NCI-H2171 treated with DMSO at 0.1 percent for 48 hours (cell line): ENCODE data around the gene TMEM53.
"Not testable (repeated sequence)": the region's sequence is repeated elsewhere in the genome, so short reads cannot be mapped to it uniquely, and the experiment has no call there.

Experiments
- DNase-seq: peaks from one replicate; lab custom pipeline; 2025; lab: John Stamatoyannopoulos, UW

Gene TMEM53

GRCh38 chr1:44672961-44673674, 1.2 kb downstream of the TMEM53 start:
- no peak for DNase-seq

- DNase-seq = no peak
These were observed 1.9 kb downstream of the TMEM53 start for GRCh38 chr1:44672254-44672955.

- DNase-seq = no peak
These were observed 3.3 kb downstream of the TMEM53 start for GRCh38 chr1:44670751-44671640.

GRCh38 chr1:44666719-44667118, 7.6 kb downstream of the TMEM53 start:
- DNase-seq = not testable (repeated sequence)

- no peak for DNase-seq
These were observed 9.4 kb downstream of the TMEM53 start for GRCh38 chr1:44664730-44665370.

GRCh38 chr1:44663417-44663816, 10.9 kb downstream of the TMEM53 start:
- no peak for DNase-seq

- DNase-seq = no peak
These were observed 11.6 kb downstream of the TMEM53 start for GRCh38 chr1:44662683-44663030.

GRCh38 chr1:44661781-44662682, 12.2 kb downstream of the TMEM53 start:
- peak; percentile 66 for DNase-seq

GRCh38 chr1:44660176-44660575, 14.1 kb downstream of the TMEM53 start:
- peak; percentile 86 for DNase-seq

GRCh38 chr1:44659566-44659965, 14.7 kb downstream of the TMEM53 start:
- no peak for DNase-seq

GRCh38 chr1:44655609-44656008, 18.7 kb downstream of the TMEM53 start:
- DNase-seq = peak; percentile 20

GRCh38 chr1:44654621-44655187, 19.6 kb downstream of the TMEM53 start:
- no peak for DNase-seq

GRCh38 chr1:44653107-44653964, 20.9 kb downstream of the TMEM53 start:
- DNase-seq = no peak

- DNase-seq = peak; percentile 54
These were observed 21.7 kb downstream of the TMEM53 start for GRCh38 chr1:44652445-44653106.

GRCh38 chr1:44651069-44651468, 23.2 kb downstream of the TMEM53 start:
- DNase-seq = no peak

- DNase-seq = no peak
These were observed 24.0 kb downstream of the TMEM53 start for GRCh38 chr1:44650159-44650831.

- no peak for DNase-seq
These were observed 24.5 kb downstream of the TMEM53 start for GRCh38 chr1:44649788-44650158.

GRCh38 chr1:44648529-44649250, 25.6 kb downstream of the TMEM53 start:
- DNase-seq = no peak
